ENCODE measurements around the gene PRKN. TPM values are rescaled to one million over a fixed set of nuclear protein-coding genes. Genes with fewer than 3 reads are reported as not detected.

Gene PRKN
- total and polyA plus RNA-seq, 9 of the 15 experiments (the other 6 are each of a cell fraction or from before 2014, with no cell fraction given), result 0.03 to 0.96 (median 0.15) TPM; not detected in 2

- peak in 1 of 2 experiments; percentile 66; a peak in 1 of 4 replicates for TF ChIP-seq MLLT1 (IDR thresholded peaks at IDR 0.05)
- TF ChIP-seq CC2D1A (IDR thresholded peaks at IDR 0.05), result no peak
- peak in 1 of 2 experiments; percentile 62; a peak in 2 of 4 replicates for TF ChIP-seq MNT (conservative IDR thresholded peaks at IDR 0.05)
- TF ChIP-seq JUND (IDR thresholded peaks at IDR 0.05; ENCODE audit: borderline replicate concordance, low read depth, low read length), result no peak
- peak; percentile 46; the same call in 2 of the 3 replicates for TF ChIP-seq JUND (tag; IDR thresholded peaks at IDR 0.05; ENCODE audit: borderline replicate concordance, low read depth, low read length)
- TF ChIP-seq L3MBTL2 (IDR thresholded peaks at IDR 0.05), result no peak
- TF ChIP-seq ELF1 (tag; IDR thresholded peaks at IDR 0.05), result no peak
- no peak for TF ChIP-seq DACH1 (IDR thresholded peaks at IDR 0.05; ENCODE audit: partially characterized antibody)
- TF ChIP-seq MAFF (IDR thresholded peaks at IDR 0.05; ENCODE audit: low read length), result peak; percentile 53; the same call in 1 of the 2 replicates
- no peak for TF ChIP-seq ZNF212 (CRISPR knock-in tag; IDR thresholded peaks at IDR 0.05)
- peak; percentile 79 for TF ChIP-seq PKNOX1 (IDR thresholded peaks at IDR 0.05)
- TF ChIP-seq HDAC2 (IDR thresholded peaks at IDR 0.05), result peak; percentile 99
- no peak; the same call in 1 of the 2 replicates for TF ChIP-seq HMG20A (CRISPR knock-in tag; conservative IDR thresholded peaks at IDR 0.05)
- TF ChIP-seq RBM22 (IDR thresholded peaks at IDR 0.05; ENCODE audit: low read depth, low read length, poor library complexity, severe bottlenecking), result no peak
- TF ChIP-seq ATF3 (IDR thresholded peaks at IDR 0.05), result peak; percentile 70
- no peak for TF ChIP-seq ATF3 (CRISPR knock-in tag; conservative IDR thresholded peaks at IDR 0.05)
- no peak for TF ChIP-seq RNF219 (CRISPR knock-in tag; IDR thresholded peaks at IDR 0.05)
- TF ChIP-seq PBX2 (CRISPR knock-in tag; IDR thresholded peaks at IDR 0.05; ENCODE audit: low read depth), result no peak
- peak; percentile 94 for TF ChIP-seq PBX2 (tag; conservative IDR thresholded peaks at IDR 0.05; ENCODE audit: low read depth)
- TF ChIP-seq C11orf30 (IDR thresholded peaks at IDR 0.05; ENCODE audit: low read depth), result peak; percentile 66; the same call in 1 of the 2 replicates
Observed at GRCh38 chr6:161406646-161407045, 1320.9 kb downstream of the PRKN start (continued).
